ENCODE results near the gene MAD1L1. TPM values are rescaled to one million over a fixed set of nuclear protein-coding genes. Genes with fewer than 3 reads are reported as not detected.

The MAD1L1 gene
- total and polyA plus RNA-seq, 2 of the 4 experiments (the other 2 are of a cell fraction): 29.0 to 40.9 TPM

- no peak for TF ChIP-seq CTCF (conservative IDR thresholded peaks at IDR 0.05; ENCODE audit: low read depth, low read length)
Measured at GRCh38 chr7:2251841-2252771, 19.4 kb upstream of the MAD1L1 start (continued).

- no peak for ATAC-seq (ENCODE audit: low read depth)
- no peak overlapping the region for H3K9ac ChIP-seq (ENCODE audit: low read depth, low read length)
- H4K5ac ChIP-seq (ENCODE audit: low read depth, low read length): no peak overlapping the region
- H4K8ac ChIP-seq (ENCODE audit: low read depth in 2 of 2, low read length in 2 of 2): no peak overlapping the region
- in situ Hi-C loops (cut with MboI; ENCODE audit: low sequenced_read_pairs): no loop called here
- H3K4me3 ChIP-seq (ENCODE audit: insufficient read depth, low read depth, low read length): no peak overlapping the region
- H2AFZ ChIP-seq (replicated peaks; ENCODE audit: low read length, poor library complexity): no peak overlapping the region
- no peak overlapping the region for H4K91ac ChIP-seq (ENCODE audit: insufficient read depth, low read depth, low read length)
- no TSS peak for BruUV-seq (replicated peaks)
- H3K79me1 ChIP-seq (ENCODE audit: low read depth in 1 of 2, low read length in 2 of 2): peaks cover 0 to 36% of the 10 kb centered on the region in 2 experiments; a peak in 2 of 4 replicates
- H2BK120ac ChIP-seq (ENCODE audit: low read depth, low read length): no peak overlapping the region
- no peak overlapping the region for H3K4me2 ChIP-seq (ENCODE audit: low read depth, low read length)
- intact Hi-C loops (cut with micrococcal nuclease): no loop called here
- POLR2A ChIA-PET (ENCODE audit: unreplicated experiment): interaction anchor here (0.8 kb wide), 1 partner anchor 15 kb away, joined by 3 read pairs; no protein-coding TSS in a partner anchor
- H3K27ac ChIP-seq (ENCODE audit: insufficient read depth, low read length): no peak overlapping the region
- H3K14ac ChIP-seq (replicated peaks; ENCODE audit: low read depth, low read length): no peak overlapping the region
- no peaks in the 10 kb centered on the region; the same call in 1 of the 2 replicates for H4K20me1 ChIP-seq (ENCODE audit: insufficient read depth, low read length)
- peaks cover 12% of the 10 kb centered on the region for H3K36me3 ChIP-seq (ENCODE audit: control insufficient read depth, insufficient read depth, low read length)
- CTCF ChIA-PET: no interaction called here
- H3K9me1 ChIP-seq (ENCODE audit: insufficient read depth, low read length): peaks cover 23% of the 10 kb centered on the region
- H3K23ac ChIP-seq (ENCODE audit: low read depth, low read length): no peak overlapping the region
- no peak overlapping the region for H3K4ac ChIP-seq (ENCODE audit: low read depth, low read length)
- H3K27me3 ChIP-seq (ENCODE audit: control insufficient read depth, insufficient read depth, low read length): no peaks in the 10 kb centered on the region
- no peak overlapping the region for H2BK15ac ChIP-seq (ENCODE audit: low read depth, low read length)
- no peaks in the 10 kb centered on the region for H3K9me3 ChIP-seq (ENCODE audit: control insufficient read depth, insufficient read depth, low read length)
- DNase-seq: no peak
- H2AK5ac ChIP-seq (ENCODE audit: low read depth, low read length): no peak overlapping the region
- H3K4me1 ChIP-seq (ENCODE audit: control insufficient read depth, insufficient read depth, low read length): peaks cover 16% of the 10 kb centered on the region
- no peak overlapping the region for H2BK5ac ChIP-seq (ENCODE audit: low read depth, low read length, poor library complexity, severe bottlenecking)
- no peak overlapping the region for H2BK20ac ChIP-seq (ENCODE audit: low read depth, low read length)
- no peak overlapping the region for H3K18ac ChIP-seq (ENCODE audit: low read depth, low read length)
- WGBS, 2 experiments (ENCODE audit: extremely low coverage in 2 of 2, insufficient read length in 1 of 2): 90% methylated on average over 2 of the region's 10 CpGs; no CpG with 5 or more reads in 1 of the 2 experiments
- H2AK9ac ChIP-seq (replicated peaks; ENCODE audit: low read depth, low read length, poor library complexity): no peak overlapping the region
- H3K56ac ChIP-seq (ENCODE audit: extremely low read depth, insufficient read depth, low read length): no peak overlapping the region
- dilution Hi-C loops (cut with HindIII; ENCODE audit: low sequenced_read_pairs, unreplicated experiment): no loop called here
- TF ChIP-seq RFX5 (IDR thresholded peaks at IDR 0.05; ENCODE audit: low read depth, low read length): no peak
- no peak for TF ChIP-seq BHLHE40 (IDR thresholded peaks at IDR 0.05; ENCODE audit: low read depth, low read length)
- no peak for TF ChIP-seq POLR2A (IDR thresholded peaks at IDR 0.05; ENCODE audit: low read depth, low read length)
- TF ChIP-seq MAFK (IDR thresholded peaks at IDR 0.05; ENCODE audit: low read depth, low read length): no peak
- TF ChIP-seq MXI1 (IDR thresholded peaks at IDR 0.05; ENCODE audit: borderline replicate concordance, low read depth, low read length): no peak
- TF ChIP-seq ELK1 (IDR thresholded peaks at IDR 0.05; ENCODE audit: borderline replicate concordance, low read depth, low read length): no peak
- no peak for TF ChIP-seq RCOR1 (IDR thresholded peaks at IDR 0.05; ENCODE audit: insufficient replicate concordance, low read length)
- TF ChIP-seq CHD1 (IDR thresholded peaks at IDR 0.05; ENCODE audit: low read depth, low read length): no peak
- no peak for TF ChIP-seq FOS (IDR thresholded peaks at IDR 0.05; ENCODE audit: low read depth, low read length)
- TF ChIP-seq SMC3 (IDR thresholded peaks at IDR 0.05; ENCODE audit: low read depth, low read length): no peak
- no peak for TF ChIP-seq CEBPB (IDR thresholded peaks at IDR 0.05; ENCODE audit: low read depth, low read length)
- no peak for TF ChIP-seq NFE2L2 (IDR thresholded peaks at IDR 0.05; ENCODE audit: low read depth, low read length)
- TF ChIP-seq MAZ (IDR thresholded peaks at IDR 0.05; ENCODE audit: borderline replicate concordance, low read depth, low read length): no peak
Measured at GRCh38 chr7:2251381-2251780, 18.6 kb upstream of the MAD1L1 start.
